T-helper 1 cell (primary cell): ENCODE data around the gene TBCD.

ENCODE experiments used
- DNase-seq, 5 donors: peaks; one replicate each; pipeline ENCODE4 v3.0.0-alpha.2; 2012 to 2020

The TBCD gene

DNA sequence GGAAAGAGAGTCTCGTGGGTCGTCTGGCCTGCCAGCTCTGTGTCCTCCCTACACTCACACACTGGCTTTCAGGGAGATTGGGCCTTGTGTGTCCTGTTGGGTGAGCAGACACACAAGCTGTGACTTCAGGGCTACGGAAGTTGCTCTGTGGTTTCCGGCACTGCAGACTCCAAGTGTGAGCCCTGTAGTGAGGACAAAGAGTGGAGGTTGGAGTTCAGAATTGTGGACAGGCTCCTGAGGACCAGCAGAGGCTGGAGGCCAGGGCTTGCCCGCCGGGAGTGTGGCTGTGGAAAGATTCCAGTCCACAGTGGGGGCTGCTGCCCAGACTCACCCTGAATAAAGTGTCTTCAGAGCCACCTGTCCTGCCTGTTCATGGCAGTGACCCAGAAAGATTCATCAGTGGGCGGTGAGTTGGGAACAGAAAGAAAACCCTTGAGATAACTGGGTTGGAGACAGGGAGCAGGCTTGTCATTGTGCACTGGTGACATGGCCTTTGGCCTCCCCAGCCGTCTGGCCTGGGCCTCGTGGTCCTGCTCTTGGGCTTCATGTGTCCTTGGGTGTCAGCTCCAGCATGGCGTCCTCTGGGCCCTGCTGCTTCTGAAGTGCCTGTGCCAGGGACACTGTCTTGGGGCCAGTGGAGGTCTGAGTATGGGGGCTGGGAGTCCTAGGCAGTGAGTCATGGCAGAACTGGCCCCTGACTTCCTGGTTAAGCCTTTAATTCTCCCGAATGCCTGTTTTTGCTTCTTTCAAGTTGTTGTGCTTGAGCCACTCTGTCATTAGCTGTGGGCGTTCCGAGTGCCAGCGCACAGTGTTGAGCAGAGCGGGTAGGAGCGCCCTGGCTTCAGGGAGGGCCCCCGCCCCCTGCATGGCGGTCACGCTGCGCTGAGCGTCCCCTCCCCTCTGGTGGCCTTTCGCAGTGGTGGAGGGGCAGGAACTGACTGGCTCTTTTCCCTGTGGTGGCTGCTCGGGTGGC lies 107.9 kb downstream of the TBCD start:
- DNase-seq, result peak in 3 of 5 donors; percentile 36 to 83 (median 41)

DNA sequence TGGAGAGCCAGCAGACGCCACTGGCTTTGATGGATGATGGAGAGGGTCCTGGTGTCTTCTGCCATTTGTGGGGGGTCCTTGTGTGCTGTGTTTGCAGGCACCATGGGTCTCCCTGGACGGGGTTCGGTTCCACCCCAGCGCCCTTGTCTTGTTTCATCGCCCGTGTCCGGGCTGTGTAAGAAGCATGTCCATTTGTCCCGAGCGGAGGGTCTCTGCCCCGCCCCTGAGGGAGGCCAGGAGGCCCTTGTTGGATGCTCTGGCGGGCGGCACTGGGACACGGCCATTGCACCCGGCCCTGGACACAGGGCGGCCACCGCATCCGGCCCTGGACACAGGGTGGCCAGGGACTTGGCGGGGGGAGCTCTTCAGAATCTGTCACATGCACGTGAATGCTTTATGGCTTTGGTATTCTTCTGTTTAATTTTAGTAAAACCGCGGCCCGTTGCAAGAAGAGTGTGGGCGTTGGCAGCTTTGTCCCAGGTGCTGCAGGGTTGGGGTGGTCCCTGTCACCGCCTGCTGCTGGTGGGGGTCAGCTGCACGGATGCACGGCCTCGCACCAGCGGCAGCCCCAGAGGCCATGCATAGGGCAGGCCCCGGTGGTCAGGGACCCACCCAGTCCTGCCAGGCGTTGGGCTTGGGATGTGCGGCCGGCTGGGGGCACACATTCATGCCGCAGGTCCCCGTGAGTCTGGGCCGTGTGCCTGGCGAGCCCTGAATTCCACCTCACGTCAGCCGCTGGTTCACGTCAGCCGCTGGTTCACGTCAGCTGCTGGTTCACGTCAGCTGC lies 108.9 kb downstream of the TBCD start:
- DNase-seq, result no peak

- no peak for DNase-seq
These were observed 109.5 kb downstream of the TBCD start for GRCh38 chr17:82861393-82861775.

GRCh38 chr17:82862191-82862590 lies 110.3 kb downstream of the TBCD start:
- no peak for DNase-seq

GRCh38 chr17:82862737-82863382 lies 111.0 kb downstream of the TBCD start:
- DNase-seq, result no peak

DNA sequence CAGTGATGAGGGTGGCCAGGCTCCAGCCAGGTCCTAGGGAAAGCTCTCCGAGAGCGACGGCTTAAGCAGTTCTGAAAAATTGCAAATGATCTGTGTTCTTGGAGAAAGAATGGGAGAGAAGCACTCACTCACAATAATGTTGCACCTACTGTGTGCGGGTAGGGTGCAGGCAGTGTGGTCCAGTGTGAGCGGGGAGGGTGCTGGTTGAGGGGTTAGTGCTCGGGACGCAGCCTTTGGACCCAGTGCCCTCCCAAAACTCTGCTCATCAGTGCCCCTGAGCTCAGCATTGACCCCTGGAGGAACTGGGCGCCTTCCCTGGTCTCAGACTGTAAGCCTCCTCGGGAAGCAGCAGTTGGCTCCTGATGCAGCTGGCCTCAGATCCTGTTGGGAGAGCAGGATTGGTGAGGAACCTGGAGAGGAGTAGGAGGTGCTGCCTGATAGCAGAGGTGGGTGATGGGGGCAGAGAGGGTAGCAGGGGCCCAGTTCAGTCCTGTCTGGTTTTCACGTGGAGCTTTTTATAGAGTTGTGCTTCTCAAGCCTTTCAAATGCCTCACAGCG lies 111.6 kb downstream of the TBCD start:
- DNase-seq, result no peak

DNA sequence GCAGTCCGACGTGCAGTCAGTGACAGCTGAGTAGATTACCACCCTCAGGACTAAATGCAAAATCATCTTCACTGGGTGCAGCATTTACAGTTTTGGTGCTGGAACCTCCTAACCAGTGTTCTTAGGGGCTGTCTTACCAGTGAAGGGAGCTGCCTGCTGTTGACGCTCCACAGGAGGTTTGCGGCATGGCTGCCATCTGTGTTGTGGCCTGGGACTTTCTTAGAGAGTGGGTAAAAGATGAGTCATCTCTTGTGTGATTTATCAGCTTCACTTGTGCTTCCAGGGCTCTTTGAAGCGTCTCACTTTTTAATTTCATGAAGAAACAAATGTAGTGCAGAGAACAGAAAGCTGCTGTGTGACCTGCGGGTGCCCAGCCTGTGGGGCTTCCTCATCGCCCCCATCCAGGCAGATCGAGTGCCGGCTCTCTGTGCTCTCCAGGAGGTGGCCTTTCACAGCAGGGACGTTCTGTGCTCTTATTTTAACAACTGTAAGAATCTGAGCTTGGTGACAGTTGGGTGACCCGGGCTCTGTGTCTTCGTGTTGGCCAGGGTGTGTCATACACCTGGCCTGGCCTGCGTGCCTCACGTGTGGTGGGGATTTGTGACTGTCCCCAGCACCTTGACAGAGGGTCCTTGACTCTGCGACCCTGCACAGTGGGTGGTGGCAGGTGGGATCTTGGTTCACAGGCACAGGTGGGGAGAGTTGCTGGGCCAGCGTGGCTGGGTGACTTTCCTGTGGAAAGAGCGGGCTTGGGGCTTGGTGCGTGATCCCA lies 112.3 kb downstream of the TBCD start:
- peak; percentile 67 to 96 (median 82) for DNase-seq

GRCh38 chr17:82864713-82865248 lies 112.9 kb downstream of the TBCD start:
- no peak for DNase-seq

DNA sequence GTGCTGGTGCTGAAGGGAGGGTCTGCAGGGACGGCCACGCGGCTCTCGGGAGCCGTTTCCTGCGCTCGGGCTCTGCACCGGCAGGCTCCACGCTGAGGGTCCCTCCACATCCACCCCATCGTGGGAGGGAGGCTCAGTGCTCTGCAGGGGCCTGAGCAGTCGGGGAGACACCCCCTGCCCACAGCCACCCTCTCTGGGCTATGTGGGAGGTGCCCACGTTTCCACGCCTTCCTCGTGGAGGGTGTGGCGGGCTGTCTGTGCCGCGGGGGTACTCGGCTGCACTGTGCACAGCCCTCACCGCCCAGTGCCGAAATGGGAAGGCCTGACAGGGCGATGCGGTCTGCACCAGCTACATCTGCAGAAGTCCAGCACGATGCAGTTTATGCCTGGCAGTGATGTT lies 113.4 kb downstream of the TBCD start:
- DNase-seq, result no peak

DNA sequence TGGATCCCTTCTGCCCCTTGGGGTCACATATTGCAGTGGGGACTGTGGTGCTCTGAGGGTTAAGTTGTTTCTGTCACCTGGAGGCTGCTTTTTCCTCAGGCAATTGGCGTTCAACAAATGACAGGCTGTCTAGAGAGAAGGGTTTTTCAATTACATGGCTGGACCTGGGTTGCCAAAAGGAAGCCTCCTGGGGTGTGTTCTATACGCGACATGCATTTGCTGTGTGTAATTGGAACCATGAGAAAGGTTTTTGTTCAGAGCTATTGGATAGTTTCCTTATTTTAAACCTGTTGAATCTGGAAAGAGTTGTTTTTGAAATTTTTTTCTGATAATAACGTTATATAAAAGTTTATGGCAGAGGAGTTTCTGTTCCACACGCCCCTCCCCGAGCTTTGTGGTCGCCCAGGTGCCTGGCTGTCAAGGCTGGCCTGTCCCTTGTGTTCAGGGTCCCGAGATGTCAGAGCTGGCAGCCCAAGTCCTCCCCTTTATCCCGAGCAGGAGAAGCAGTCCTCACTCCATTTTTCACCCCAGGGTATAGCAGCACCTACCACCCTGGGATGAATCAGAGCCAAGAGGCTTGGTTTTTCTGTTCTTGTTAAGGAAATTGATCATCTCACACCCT lies 114.0 kb downstream of the TBCD start:
- no peak for DNase-seq

GRCh38 chr17:82866590-82867191 lies 114.8 kb downstream of the TBCD start:
- no peak for DNase-seq

DNA sequence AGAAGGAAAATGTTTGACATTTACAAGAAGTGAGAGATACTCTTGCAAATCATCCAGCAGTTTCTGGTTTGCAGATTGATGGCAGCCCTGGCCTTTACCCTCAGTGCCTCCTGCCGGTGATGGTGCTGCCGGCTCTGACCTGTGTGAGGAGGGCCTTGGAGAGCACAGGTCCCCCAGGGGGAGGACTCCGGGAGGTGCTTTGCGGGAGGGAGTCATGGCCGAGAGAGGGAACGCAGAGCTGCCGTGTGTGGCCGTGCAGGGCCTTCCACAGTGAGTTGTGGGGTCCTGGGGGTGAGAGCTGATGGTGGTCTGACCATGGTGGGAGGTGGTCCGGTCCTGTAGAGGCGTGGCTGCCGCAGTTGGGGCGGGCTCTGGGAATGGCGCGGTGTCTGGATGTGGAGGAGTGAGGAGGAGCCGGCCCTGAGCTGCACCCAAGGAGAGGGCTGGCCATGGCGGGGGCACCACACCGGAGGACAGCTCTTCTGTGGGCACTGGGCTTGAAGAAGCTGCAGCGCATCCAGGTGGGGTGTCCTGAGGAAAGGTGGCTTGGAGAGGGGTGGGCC lies 116.0 kb downstream of the TBCD start:
- no peak for DNase-seq

DNA sequence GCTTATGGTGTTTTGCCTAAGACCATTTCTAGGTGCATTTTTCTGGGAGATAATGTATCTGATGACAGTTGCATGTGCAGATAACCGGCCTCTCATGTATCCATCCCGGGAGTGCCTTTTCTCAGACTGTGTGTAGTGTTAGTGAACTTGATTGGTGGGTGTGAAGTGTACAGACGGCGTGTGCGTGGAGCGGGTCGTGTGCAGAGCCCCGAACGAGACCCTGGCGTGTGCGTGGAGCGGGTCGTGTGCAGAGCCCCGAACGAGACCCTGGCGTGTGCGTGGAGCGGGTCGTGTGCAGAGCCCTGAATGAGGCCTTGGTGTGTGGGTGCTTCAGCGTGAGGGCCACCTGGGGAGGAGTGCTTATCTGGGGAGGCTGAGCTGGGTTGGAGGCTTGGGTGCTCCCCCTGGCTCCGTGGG lies 116.9 kb downstream of the TBCD start:
- DNase-seq, result no peak

- no peak for DNase-seq
These were observed 117.7 kb downstream of the TBCD start for GRCh38 chr17:82869536-82869935.

DNA sequence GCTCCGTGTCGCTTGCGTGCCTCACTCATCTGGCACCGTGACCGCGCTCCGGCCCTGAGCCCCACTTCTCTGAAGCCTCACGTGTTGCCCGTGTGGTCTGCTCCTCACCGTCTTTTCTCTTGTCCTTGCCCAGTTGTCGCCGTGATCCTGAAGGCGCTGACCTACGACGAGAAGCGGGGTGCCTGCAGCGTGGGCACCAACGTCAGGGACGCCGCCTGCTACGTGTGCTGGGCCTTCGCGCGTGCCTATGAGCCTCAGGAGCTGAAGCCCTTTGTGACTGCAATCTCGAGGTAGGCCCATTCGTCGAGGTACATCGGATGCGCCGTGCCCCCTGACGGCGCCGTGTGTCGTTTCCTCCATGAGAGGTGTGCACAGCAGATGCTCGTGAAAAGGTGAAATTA lies 118.2 kb downstream of the TBCD start:
- no peak for DNase-seq

DNA sequence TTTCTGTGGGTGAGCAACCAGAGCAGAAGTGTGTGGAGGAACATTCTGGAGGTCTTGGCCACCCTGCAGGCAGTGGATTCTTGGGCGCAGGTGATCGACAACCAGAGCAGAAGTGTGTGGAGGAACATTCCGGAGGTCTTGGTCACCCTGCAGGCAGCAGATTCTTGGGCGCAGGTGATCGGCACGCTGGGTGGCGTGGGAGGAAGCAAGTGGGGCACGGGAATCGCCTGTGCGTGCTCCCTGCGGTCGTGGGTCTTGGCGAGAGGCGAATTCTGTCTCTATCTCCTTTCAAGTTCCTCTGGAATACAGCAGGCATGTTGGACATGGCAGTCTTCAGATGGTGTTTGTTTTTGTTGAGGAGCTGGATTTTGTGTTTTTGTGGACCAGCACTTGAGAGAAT lies 118.7 kb downstream of the TBCD start:
- no peak for DNase-seq

DNA sequence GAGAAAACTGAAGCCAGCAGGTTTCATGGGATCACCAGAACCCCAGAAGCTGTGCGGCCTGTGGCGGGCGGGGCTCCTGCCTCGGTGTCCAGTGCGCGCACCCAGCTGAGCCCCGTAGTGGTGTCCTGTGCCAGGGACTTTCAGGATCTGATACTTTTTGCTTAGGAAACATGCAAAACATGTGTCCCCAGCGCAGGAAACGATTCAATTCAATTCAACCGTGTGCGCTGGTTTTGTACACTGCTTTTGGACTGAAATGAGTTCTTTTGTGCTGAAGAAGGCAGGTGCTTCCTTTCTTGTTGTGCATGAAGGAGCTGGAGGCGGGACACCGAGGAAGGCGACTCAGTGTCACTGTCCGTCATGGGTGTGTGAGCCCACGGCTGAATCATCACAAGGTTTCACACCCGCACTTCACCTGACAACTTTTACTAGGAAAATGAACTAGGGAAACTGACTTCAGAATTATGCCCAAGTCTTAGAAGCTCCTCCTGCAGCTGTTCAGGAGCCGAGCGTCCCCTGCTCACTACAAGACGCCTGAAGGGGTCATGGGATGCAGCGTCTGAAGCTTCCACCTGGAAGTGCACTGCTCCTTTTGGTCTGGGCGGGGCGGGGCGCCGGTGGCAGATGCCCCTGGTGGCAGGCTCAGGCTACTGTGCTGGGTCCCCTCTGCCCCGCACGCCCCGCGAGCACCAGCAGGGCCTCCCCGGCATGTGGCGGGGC lies 119.4 kb downstream of the TBCD start:
- DNase-seq, result peak in 1 of 5 donors; percentile 39

DNA sequence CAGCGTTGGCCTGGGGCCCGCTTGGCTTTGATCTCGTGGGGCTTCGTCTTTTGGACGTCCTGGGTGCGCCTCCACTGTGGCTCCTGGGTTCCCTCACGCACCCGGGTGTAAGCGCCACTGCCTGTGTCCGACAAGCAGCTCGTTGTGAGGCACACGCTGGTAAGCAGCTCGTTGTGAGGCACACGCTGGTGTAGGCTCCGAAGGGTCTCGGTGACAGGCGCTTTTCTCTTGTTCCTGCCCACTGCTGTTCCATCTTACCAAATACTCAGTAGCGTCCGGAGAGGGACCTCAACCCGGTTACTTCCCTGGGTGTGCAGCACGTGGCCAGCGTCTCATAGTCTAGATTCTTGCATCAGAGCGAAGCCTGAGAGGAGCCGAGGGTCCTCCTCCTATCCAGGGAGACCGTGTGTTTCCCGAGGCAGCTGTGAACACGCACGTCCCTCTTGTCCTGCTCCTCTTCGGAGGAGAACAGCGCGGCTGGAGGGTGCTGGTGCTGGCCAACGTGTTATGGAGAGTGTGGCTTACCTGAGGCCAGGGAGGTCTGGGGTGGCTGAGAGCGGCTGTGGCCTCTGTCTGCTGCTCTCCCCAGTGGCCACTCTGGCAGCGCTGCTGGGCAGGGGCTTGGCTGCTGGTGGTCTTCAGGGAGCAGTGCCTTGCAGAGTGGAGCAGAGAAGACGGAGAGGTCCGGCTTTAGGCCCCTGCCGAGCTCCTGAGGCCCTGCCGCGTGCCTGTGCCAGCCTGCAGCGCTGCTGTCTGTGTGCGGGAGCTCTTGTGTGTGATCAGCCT lies 120.1 kb downstream of the TBCD start:
- DNase-seq, result no peak
